Right atrium auricular region (tissue), 2 donors: ENCODE measurements around the gene RFT1. TPM values are rescaled to one million over a fixed set of nuclear protein-coding genes. Genes with fewer than 3 reads are reported as not detected.
A peak's percentile ranks its signal among the peaks of the same experiment; 100 is the strongest.

ENCODE experiments used
- DNase-seq: peaks from one replicate; pipeline ENCODE4 v3.0.0-alpha.2; 2019; ENCODE audit warnings: low spot score
- H3K27ac ChIP-seq, 2 donors: fragments of 200-600 bp; sonication (generic); 1 replicate in 1 of 2; 2 replicates in 1 of 2; pipeline ENCODE4 v1.5.1; 2016 to 2019
- H3K27me3 ChIP-seq, 2 donors: fragments of 200-600 bp; sonication (generic); one replicate each; pipeline versions ENCODE4 v1.5.1 to v1.6.0; 2017 to 2019
- H3K36me3 ChIP-seq: fragments of 200-600 bp; sonication (generic); one replicate; pipeline ENCODE4 v1.5.1; 2016
- H3K4me1 ChIP-seq, 2 donors: fragments of 200-600 bp; sonication (generic); one replicate each; pipeline versions ENCODE4 v1.5.1 to v1.6.0; 2017 to 2019
- H3K4me3 ChIP-seq, 2 donors: fragments of 200-600 bp; sonication (generic); 1 replicate in 1 of 2; 2 replicates in 1 of 2; pipeline ENCODE4 v1.5.1; 2017 to 2019; ENCODE audit warnings: mild to moderate bottlenecking in 1 of 2, moderate library complexity in 1 of 2
- H3K9me3 ChIP-seq, 2 donors: fragments of 200-600 bp; sonication (generic); one replicate each; pipeline ENCODE4 v1.5.1; 2019
- total RNA-seq, 2 donors: library from RNA; depleted of rRNA; stranded (reverse); fragments of >200 nt; gene quantifications; one replicate each; pipeline ENCODE4 v1.1.0, GENCODE V29; 2016
- TF ChIP-seq, protein P1 (sequence below), 2 donors: fragments of 200-600 bp; sonication (generic); IDR thresholded peaks; one replicate each; pipeline ENCODE4 v1.5.1; 2019; ENCODE audit warnings: antibody characterized with exemption in 2 of 2

Gene RFT1
- total RNA-seq, 2 donors from 2014 or later = 6.2 to 6.8 TPM

DNA sequence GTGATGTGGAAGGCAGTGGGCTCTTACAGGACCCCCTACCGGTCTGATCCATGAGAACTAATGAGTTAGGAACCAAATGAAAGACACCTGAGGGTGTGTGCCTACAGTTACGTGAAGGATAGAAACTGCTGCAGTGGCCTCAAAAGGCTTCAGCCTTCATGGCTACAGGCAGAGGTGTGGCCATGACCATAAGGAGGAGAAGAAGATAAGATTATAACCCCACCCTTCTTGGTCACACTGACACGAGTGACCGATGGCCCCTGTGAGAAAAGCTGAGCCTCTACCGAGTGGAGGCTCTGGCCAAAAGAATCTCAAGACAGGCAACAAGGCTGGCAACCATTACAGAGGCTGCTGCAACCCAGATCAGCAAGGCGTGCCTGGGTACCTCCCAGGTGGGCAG, 6.3 kb downstream of the RFT1 start:
- peaks cover 0 to 38% of the 10 kb centered on the region in 2 donors for H3K4me1 ChIP-seq
- TF ChIP-seq, protein P1, sequence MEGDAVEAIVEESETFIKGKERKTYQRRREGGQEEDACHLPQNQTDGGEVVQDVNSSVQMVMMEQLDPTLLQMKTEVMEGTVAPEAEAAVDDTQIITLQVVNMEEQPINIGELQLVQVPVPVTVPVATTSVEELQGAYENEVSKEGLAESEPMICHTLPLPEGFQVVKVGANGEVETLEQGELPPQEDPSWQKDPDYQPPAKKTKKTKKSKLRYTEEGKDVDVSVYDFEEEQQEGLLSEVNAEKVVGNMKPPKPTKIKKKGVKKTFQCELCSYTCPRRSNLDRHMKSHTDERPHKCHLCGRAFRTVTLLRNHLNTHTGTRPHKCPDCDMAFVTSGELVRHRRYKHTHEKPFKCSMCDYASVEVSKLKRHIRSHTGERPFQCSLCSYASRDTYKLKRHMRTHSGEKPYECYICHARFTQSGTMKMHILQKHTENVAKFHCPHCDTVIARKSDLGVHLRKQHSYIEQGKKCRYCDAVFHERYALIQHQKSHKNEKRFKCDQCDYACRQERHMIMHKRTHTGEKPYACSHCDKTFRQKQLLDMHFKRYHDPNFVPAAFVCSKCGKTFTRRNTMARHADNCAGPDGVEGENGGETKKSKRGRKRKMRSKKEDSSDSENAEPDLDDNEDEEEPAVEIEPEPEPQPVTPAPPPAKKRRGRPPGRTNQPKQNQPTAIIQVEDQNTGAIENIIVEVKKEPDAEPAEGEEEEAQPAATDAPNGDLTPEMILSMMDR (IDR thresholded peaks at IDR 0.05) = no peak
- no peaks in the 10 kb centered on the region for H3K9me3 ChIP-seq
- H3K27me3 ChIP-seq = no peaks in the 10 kb centered on the region
- DNase-seq = no peak
- peaks cover 61% of the 10 kb centered on the region for H3K36me3 ChIP-seq
- H3K4me3 ChIP-seq = no peak overlapping the region
- peak overlapping the region in 1 of 2 donors; percentile 72 for H3K27ac ChIP-seq

DNA sequence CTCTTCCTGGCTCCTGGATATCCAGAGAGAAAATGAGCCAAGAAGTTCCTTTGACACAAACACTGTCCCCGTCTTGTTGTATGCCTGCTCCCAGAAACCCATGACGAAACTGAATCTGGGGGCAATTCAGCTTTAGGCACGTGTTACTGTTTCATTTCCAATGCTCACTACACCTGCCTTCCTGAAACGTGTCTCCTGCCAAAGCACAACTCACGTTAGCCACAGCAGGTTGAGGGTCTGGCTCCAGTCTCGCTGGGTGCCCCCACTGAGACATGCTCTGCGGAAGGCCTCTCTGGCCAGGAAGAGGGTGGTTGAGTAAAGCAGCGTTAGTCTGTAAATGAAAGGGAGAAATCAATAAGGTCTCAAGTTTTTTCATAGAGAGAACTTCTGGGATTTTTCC, 6.7 kb downstream of the RFT1 start:
- H3K27ac ChIP-seq = peak overlapping the region; percentile 56 to 72
- H3K27me3 ChIP-seq = no peaks in the 10 kb centered on the region
- peaks cover 0 to 33% of the 10 kb centered on the region in 2 donors for H3K4me1 ChIP-seq
- TF ChIP-seq, protein P1 (IDR thresholded peaks at IDR 0.05) = no peak
- no peak overlapping the region for H3K4me3 ChIP-seq
- no peak for DNase-seq
- H3K9me3 ChIP-seq = no peaks in the 10 kb centered on the region
- H3K36me3 ChIP-seq = peaks cover 65% of the 10 kb centered on the region

DNA sequence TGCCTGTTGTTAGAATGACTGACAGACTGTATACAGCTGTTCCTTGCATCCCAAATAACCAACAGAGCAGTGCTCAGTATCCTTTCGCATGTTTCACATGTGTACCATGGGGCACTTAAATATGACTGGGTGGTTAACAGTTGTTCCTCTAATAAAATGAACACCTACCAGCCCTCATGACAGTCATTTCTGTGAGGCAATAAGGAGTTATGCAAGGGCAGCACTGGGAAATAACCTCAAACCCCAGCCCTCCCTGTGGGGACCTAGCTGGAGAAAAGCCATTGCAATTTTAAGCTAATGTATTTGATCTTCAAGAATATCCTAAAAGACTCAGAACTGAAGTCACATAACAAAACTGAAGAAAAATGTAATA, 7.3 kb downstream of the RFT1 start:
- peak overlapping the region; percentile 56 to 72 for H3K27ac ChIP-seq
- peaks cover 71% of the 10 kb centered on the region for H3K36me3 ChIP-seq

DNA sequence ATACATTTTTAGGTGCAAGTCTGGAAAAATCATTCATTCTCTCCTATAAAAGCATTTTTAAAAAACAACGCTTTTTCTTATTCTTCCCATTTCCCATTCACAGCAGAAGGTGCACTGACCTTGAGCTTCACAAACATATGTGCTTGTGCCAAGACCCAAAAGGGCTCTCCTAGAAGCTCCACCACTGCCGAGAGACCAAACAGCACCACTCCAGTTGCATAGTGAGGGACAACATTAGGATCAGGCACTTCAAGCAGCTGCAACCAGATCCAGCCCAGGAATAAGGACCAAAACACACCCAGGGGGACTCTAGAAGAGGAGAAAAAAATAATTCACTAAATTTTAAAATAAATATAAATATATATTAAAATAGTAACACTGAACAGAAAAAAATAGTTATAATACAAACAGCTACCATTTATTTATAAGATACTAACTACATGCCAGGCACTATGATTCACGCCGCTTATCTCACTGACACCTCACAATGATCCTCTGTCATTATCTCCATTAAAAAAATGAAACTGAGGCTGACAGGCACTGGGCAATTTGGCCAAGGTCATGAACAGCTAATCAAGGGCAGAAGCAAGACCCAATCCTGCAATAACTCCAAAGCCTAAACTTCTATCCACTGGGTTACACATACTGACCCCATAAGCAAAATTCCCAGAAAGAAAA, 7.8 kb downstream of the RFT1 start:
- no peaks in the 10 kb centered on the region for H3K27me3 ChIP-seq
- no peaks in the 10 kb centered on the region for H3K9me3 ChIP-seq
- peaks cover 76% of the 10 kb centered on the region for H3K36me3 ChIP-seq
- H3K4me3 ChIP-seq = no peak overlapping the region
- peaks cover 0 to 33% of the 10 kb centered on the region in 2 donors for H3K4me1 ChIP-seq
- peak overlapping the region; percentile 56 to 72 for H3K27ac ChIP-seq
- TF ChIP-seq, protein P1 (IDR thresholded peaks at IDR 0.05) = no peak
- DNase-seq = no peak

More for the DNA sequence above, 7.3 kb downstream of the RFT1 start:
- peaks cover 0 to 30% of the 10 kb centered on the region in 2 donors for H3K4me1 ChIP-seq
- no peak for DNase-seq
- TF ChIP-seq, protein P1 (IDR thresholded peaks at IDR 0.05) = no peak
- no peak overlapping the region for H3K4me3 ChIP-seq
- no peaks in the 10 kb centered on the region for H3K27me3 ChIP-seq
- no peaks in the 10 kb centered on the region for H3K9me3 ChIP-seq

DNA sequence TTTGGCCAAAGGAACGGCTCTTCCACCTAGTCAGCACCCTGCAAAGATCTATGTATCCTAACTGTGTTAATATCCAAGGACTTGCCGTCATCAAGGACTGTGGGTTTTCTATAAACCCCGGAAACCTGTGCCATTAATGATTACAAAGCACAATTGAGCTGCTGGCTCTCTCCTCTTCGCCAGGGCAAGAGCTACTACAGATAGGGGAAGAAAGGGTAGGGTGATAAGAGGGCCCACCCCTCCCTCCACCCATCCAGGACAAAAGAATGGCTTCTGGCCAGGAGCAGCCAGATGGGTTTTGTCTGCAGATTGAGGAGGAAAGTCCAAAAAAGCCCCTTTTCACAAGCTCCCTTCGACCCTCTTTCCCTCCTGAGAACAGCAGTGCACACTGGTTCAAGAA, 9.9 kb downstream of the RFT1 start:
- H3K4me3 ChIP-seq = no peak overlapping the region
- no peak for DNase-seq
- TF ChIP-seq, protein P1 (IDR thresholded peaks at IDR 0.05) = no peak
- no peaks in the 10 kb centered on the region for H3K27me3 ChIP-seq
- no peaks in the 10 kb centered on the region for H3K9me3 ChIP-seq
- peaks cover 93% of the 10 kb centered on the region for H3K36me3 ChIP-seq
- H3K27ac ChIP-seq = peak overlapping the region; percentile 50 to 72
- peaks cover 0 to 34% of the 10 kb centered on the region in 2 donors for H3K4me1 ChIP-seq

DNA sequence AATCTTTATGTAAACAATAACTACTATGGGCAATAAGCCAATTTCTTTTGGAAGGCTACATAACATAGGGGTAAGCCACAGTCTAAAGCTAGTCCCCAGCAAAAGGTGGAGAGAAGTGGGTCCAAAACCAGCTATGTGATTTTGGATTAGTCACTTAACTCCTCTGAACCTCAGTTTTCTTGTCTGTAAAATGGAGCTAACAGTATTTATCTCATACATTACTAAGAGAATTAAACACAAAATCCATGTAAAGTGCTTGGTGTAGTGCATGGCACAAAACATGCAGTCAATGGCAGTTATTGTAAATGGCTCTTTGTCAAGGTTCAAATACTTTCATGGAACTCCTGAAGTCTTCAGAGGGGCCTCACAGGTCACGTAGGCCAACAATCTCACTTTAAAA, 13.3 kb downstream of the RFT1 start:
- Histone ChIP-seq H3K27me3 (no peaks in the 10 kb centered on the region), H3K4me1 (peaks cover 0 to 46% of the 10 kb centered on the region in 2 donors), H3K27ac (no peak overlapping the region), H3K36me3 (peaks cover 60% of the 10 kb centered on the region), H3K4me3 (no peak overlapping the region), H3K9me3 (no peaks in the 10 kb centered on the region)
- DNase-seq = no peak
- TF ChIP-seq, protein P1 (IDR thresholded peaks at IDR 0.05) = no peak
